KOPT-K1 (cell line): ENCODE data around the gene CDC42EP4.

Source experiments
- H3K27ac ChIP-seq: fragments of 200-600 bp; sonication (generic); 2 replicates; pipeline ENCODE4 v1.5.1; 2016; ENCODE audit warnings: antibody characterized with exemption, mild to moderate bottlenecking, low read depth, low read length; ENCODE audit not compliant: poor library complexity, severe bottlenecking
- H3K36me3 ChIP-seq: fragments of 200-600 bp; sonication (generic); 2 replicates; pipeline ENCODE4 v1.5.1; 2017; ENCODE audit warnings: antibody characterized with exemption, mild to moderate bottlenecking, low read length, moderate library complexity; ENCODE audit not compliant: insufficient read depth
- H3K9me3 ChIP-seq: fragments of 200-600 bp; sonication (generic); 2 replicates; pipeline ENCODE4 v1.5.1; 2017; ENCODE audit warnings: antibody characterized with exemption, low read length, mild to moderate bottlenecking; ENCODE audit not compliant: insufficient read depth, poor library complexity, severe bottlenecking

The CDC42EP4 gene

GRCh38 chr17:73311781-73312641, at the start of gene CDC42EP4:
CDC42EP4 (minus strand) TSS chr17:73312001; CDS start chr17:73286500, 25,501 bp downstream.
- Histone ChIP-seq H3K9me3 (no peaks in the 10 kb centered on the region), H3K36me3 (no peaks in the 10 kb centered on the region), H3K27ac (no peak within 1 kb of the TSS)

GRCh38 chr17:73360961-73361761, 49.4 kb upstream of the CDC42EP4 start:
- Histone ChIP-seq H3K36me3 (no peaks in the 10 kb centered on the region), H3K9me3 (no peaks in the 10 kb centered on the region), H3K27ac (no peak overlapping the region)

- H3K9me3 ChIP-seq = no peaks in the 10 kb centered on the region
- no peak overlapping the region for H3K27ac ChIP-seq
- H3K36me3 ChIP-seq = no peaks in the 10 kb centered on the region
These were observed 48.2 kb upstream of the CDC42EP4 start for GRCh38 chr17:73359987-73360410.

GRCh38 chr17:73359352-73359751, 47.6 kb upstream of the CDC42EP4 start:
- Histone ChIP-seq H3K9me3 (no peaks in the 10 kb centered on the region), H3K36me3 (no peaks in the 10 kb centered on the region), H3K27ac (no peak overlapping the region)

GRCh38 chr17:73358668-73359067, 46.9 kb upstream of the CDC42EP4 start:
- Histone ChIP-seq H3K9me3 (no peaks in the 10 kb centered on the region), H3K27ac (no peak overlapping the region), H3K36me3 (no peaks in the 10 kb centered on the region)

GRCh38 chr17:73357981-73358380, 46.2 kb upstream of the CDC42EP4 start:
- Histone ChIP-seq H3K27ac (no peak overlapping the region), H3K9me3 (no peaks in the 10 kb centered on the region), H3K36me3 (no peaks in the 10 kb centered on the region)

GRCh38 chr17:73357318-73357717, 45.5 kb upstream of the CDC42EP4 start:
- Histone ChIP-seq H3K27ac (no peak overlapping the region), H3K36me3 (no peaks in the 10 kb centered on the region), H3K9me3 (no peaks in the 10 kb centered on the region)

GRCh38 chr17:73356561-73357170, 44.9 kb upstream of the CDC42EP4 start:
- no peaks in the 10 kb centered on the region for H3K9me3 ChIP-seq
- H3K36me3 ChIP-seq = no peaks in the 10 kb centered on the region
- no peak overlapping the region for H3K27ac ChIP-seq

- Histone ChIP-seq H3K27ac (no peak overlapping the region), H3K36me3 (no peaks in the 10 kb centered on the region), H3K9me3 (no peaks in the 10 kb centered on the region)
These were observed 42.9 kb upstream of the CDC42EP4 start for GRCh38 chr17:73354423-73355284.

GRCh38 chr17:73352261-73352660, 40.5 kb upstream of the CDC42EP4 start:
- Histone ChIP-seq H3K27ac (no peak overlapping the region), H3K36me3 (no peaks in the 10 kb centered on the region), H3K9me3 (no peaks in the 10 kb centered on the region)

- H3K9me3 ChIP-seq = no peaks in the 10 kb centered on the region
- no peak overlapping the region for H3K27ac ChIP-seq
- H3K36me3 ChIP-seq = no peaks in the 10 kb centered on the region
These were observed 40.0 kb upstream of the CDC42EP4 start for GRCh38 chr17:73351764-73352163.

- Histone ChIP-seq H3K9me3 (no peaks in the 10 kb centered on the region), H3K27ac (no peak overlapping the region), H3K36me3 (no peaks in the 10 kb centered on the region)
These were observed 39.1 kb upstream of the CDC42EP4 start for GRCh38 chr17:73350864-73351263.

GRCh38 chr17:73349647-73350046, 37.8 kb upstream of the CDC42EP4 start:
- Histone ChIP-seq H3K36me3 (no peaks in the 10 kb centered on the region), H3K9me3 (no peaks in the 10 kb centered on the region), H3K27ac (no peak overlapping the region)

GRCh38 chr17:73349138-73349537, 37.3 kb upstream of the CDC42EP4 start:
- Histone ChIP-seq H3K36me3 (no peaks in the 10 kb centered on the region), H3K27ac (no peak overlapping the region), H3K9me3 (no peaks in the 10 kb centered on the region)

GRCh38 chr17:73348829-73349095, 37.0 kb upstream of the CDC42EP4 start:
- H3K9me3 ChIP-seq = no peaks in the 10 kb centered on the region
- H3K27ac ChIP-seq = no peak overlapping the region
- H3K36me3 ChIP-seq = no peaks in the 10 kb centered on the region
